GM19025 (cell line): Measurements from ENCODE around the gene CTDSPL.
A peak's percentile ranks its signal among the peaks of the same experiment; 100 is the strongest.
"Not testable (repeated sequence)": the region's sequence is repeated elsewhere in the genome, so short reads cannot be mapped to it uniquely, and the experiment has no call there.

ENCODE experiments used
- ATAC-seq: cut with Tn5 transposase; IDR thresholded peaks from one replicate; pipeline ENCODE4 v1.9.1; 2021; ENCODE audit warnings: mild to moderate bottlenecking, low read depth, moderate library complexity; ENCODE audit not compliant: unreplicated experiment

CTDSPL gene

GRCh38 chr3:37961622-37962431 lies 100.1 kb downstream of the CTDSPL start:
- no peak for ATAC-seq

GRCh38 chr3:37963016-37963415 lies 101.3 kb downstream of the CTDSPL start:
- no peak for ATAC-seq

- ATAC-seq, result no peak
Measured at GRCh38 chr3:37963635-37964034, 102.0 kb downstream of the CTDSPL start.

- no peak for ATAC-seq
Measured at GRCh38 chr3:37964146-37964545, 102.5 kb downstream of the CTDSPL start.

GRCh38 chr3:37964716-37965115 lies 103.0 kb downstream of the CTDSPL start:
- ATAC-seq, result no peak

GRCh38 chr3:37967260-37967881 lies 105.7 kb downstream of the CTDSPL start:
- ATAC-seq, result no peak

GRCh38 chr3:37968199-37968598 lies 106.5 kb downstream of the CTDSPL start:
- no peak for ATAC-seq

GRCh38 chr3:37968813-37969595 lies 107.3 kb downstream of the CTDSPL start:
- no peak for ATAC-seq

GRCh38 chr3:37969596-37970100 lies 108.0 kb downstream of the CTDSPL start:
- ATAC-seq, result no peak

- ATAC-seq, result no peak
Measured at GRCh38 chr3:37970802-37971201, 109.1 kb downstream of the CTDSPL start.

- no peak for ATAC-seq
Measured at GRCh38 chr3:37971467-37971866, 109.8 kb downstream of the CTDSPL start.

- ATAC-seq, result not testable (repeated sequence)
Measured at GRCh38 chr3:37972056-37972455, 110.4 kb downstream of the CTDSPL start.

- no peak for ATAC-seq
Measured at GRCh38 chr3:37973246-37974054, 111.8 kb downstream of the CTDSPL start.

- peak; percentile 84 for ATAC-seq
Measured at GRCh38 chr3:37974121-37975083, 112.7 kb downstream of the CTDSPL start.

- ATAC-seq, result no peak
Measured at GRCh38 chr3:37979541-37980461, 118.1 kb downstream of the CTDSPL start.

- ATAC-seq, result no peak
Measured at GRCh38 chr3:37980462-37981347, 119.0 kb downstream of the CTDSPL start.

GRCh38 chr3:37981348-37981664 lies 119.6 kb downstream of the CTDSPL start:
- no peak for ATAC-seq
